DMS53 (cell line): ENCODE results near the gene MCF2L.
"Not testable (repeated sequence)": the region's sequence is repeated elsewhere in the genome, so short reads cannot be mapped to it uniquely, and the experiment has no call there.

Experiments used
- DNase-seq: peaks from one replicate; lab custom pipeline; 2025; lab: John Stamatoyannopoulos, UW

Gene MCF2L

DNA sequence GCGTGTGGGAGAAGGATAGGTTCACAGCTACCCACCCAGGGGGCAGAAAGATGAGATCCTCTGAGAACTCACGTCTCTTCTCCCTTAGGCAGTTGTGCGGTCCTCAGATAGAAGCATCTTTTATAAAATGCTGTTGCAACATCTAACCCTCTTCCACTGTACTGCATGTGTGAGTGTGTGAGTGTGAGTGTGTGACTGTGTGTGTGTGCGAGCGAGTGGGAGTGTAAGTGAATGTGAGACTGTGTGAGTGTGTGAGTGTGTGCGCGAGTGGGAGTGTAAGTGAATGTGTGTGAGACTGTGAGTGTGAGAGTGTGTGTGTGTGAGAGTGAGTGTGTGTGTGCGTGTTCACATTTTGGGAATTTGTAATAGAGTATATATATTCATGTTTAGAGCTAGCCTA, 81.0 kb downstream of the MCF2L start:
- no peak for DNase-seq

DNA sequence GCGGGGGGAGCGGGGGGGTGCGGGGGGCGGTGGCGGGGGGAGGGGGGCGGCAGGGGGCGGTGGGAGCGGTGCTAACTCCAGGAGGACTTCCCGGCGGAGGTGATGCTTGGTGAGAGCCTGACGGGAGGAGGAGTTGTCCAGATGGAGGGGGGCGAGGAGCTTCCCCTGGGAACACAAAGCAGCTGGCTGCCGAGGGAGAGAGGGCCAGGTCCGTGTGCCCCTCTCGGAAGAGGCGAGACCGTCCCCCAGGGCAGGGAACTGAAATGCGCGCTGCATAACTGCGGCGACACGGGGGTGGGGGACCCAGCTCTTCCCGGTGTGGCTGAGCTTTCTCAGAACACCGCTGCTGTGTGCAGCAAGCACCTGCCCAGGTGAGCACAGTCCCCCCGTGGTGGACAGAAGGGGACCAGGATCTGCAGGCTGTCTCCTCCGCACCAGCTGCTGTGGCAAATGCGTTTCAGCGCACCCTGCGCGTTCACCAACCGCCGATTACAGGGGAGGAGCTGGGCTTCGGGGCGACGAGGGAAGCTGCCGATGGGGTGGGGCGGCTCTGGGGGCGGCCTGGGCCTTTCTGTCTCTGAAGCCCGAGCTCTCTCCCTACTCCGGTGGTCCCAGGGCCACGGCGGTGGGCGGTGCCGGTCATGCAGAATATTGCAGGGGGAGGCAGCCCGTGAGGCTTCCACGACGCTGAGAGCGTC, 81.9 kb downstream of the MCF2L start:
- DNase-seq, result no peak

DNA sequence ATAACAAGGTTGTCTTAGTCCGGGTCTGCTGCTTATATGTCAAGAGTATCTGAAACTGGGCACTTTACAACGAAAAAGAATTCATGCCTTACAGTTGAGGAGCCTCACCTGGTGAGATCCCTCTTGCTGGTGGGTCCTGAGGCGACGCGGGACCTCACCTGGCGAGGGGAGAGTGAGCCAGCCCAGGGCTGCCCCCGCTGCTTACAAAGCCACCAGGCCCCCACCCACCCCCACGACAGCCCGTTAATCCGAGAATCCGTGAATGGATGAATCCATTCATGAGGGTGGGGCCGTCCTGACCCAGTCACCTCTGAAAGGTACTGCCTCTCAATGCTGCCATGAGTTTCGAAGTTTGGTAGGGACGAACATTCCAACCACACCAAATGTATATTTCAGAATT, 82.6 kb downstream of the MCF2L start:
- DNase-seq, result no peak

DNA sequence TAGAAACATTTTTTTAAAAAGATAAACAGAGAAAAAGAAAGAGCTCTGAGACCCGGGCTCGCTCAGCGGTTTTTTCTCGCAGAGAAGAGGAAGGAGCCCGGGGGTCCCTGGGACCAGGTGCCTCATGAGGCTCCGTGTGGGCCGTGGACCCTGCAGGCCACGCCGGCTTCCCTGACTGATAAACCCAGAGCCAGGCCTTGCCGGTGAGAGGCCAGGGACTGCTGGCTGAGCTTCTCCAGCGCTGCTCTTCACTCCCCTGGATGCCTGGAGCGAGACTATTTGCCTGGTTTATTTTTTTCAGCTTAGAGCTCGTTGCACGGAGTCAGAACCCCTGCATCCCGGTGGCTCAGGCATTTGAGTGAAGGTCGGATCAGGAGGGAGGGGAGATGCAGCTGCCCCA, 83.2 kb downstream of the MCF2L start:
- no peak for DNase-seq

DNA sequence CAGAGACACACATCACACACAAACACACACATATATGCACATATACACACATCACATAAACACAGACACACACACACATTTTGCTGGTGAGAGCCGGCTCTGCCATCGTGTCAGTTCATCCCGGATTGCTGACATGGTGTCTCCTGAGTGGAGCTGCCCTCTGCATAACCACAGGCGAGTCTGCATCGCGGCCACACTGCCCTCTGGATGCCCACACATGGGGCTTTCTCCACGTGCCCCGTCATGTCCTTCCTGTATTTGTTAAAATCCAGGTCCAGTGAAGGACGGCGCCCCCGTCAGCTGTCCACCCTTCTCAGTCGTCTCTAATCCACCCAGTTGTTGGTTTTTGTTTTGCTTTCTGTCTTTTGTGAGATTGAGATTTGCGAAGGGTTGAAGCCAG, 84.0 kb downstream of the MCF2L start:
- DNase-seq, result no peak

DNA sequence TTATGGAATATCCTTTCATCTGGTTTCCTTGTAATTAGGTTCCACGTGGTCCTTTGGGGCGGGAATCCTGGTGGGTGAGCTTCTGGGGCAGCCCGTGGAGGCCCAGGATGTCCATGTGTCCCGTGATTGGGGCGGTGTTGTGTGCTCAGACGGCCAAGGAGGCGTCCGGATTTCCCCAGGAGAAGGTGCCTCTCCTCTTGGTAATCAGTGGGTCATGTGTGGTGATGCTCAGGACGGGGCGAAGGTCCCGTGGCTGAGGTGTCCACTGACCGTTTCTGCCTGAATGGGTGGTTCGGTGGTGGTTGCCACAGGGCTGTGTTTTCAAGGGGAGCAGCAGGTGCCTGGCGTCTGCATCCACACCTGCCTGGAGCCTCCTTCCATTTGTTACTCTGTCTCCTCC, 84.4 kb downstream of the MCF2L start:
- no peak for DNase-seq

DNA sequence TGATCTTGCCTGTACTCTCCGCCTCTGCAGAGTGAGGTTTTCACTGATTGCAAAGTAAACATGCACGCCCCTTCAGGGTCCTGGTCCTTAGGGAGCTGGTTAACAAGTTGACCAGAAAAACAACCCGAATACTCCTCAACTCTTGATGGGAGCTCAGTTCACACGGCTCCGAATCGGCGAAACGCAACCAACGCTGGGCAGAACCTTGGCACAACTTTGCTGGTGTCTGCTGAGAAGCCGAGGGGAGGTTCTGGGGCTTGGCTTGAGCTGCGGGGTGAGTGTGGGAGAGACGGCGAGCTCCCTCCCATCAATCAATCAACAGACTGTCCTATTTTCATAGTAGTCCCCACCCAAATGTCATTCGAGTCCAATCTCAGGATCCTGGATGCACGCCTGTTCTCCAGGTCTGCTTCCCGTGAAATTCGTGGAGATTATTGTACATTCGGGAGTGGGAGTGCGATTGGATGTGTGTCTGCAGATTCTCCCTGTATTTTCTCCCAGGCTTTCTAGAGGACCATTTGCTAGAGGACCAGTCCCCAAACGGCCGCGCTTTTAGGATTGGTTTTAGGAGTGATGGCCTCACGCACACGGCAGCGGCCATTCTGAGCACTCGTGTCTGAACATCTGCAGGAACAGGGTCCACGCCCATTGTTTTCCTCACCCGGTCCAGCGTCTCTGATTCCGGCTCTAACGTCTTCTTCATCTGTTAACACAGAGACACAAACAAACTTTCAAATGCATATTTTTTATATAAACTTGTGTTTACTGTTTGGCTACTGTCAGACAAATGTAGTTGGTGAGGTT, 85.0 kb downstream of the MCF2L start:
- no peak for DNase-seq

DNA sequence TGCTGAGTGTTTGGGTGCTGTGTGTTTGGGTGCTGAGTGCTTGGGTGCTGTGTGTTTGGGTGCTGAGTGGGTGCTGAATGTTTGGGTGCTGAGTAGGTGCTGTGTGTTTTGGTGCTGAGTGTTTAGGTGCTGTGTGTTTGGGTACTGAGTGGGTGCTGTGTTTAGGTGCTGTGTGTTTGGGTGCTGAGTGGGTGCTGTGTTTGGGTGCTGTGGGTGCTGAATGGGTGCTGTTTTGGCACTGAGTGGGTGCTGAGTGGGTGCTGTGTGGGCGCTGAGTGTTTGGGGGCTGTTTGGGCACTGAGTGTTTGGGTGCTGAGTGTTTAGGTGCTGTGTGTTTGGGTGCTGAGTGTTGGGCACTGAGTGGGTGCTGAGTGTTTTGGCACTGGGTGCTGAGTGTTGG, 88.1 kb downstream of the MCF2L start:
- DNase-seq, result no peak

DNA sequence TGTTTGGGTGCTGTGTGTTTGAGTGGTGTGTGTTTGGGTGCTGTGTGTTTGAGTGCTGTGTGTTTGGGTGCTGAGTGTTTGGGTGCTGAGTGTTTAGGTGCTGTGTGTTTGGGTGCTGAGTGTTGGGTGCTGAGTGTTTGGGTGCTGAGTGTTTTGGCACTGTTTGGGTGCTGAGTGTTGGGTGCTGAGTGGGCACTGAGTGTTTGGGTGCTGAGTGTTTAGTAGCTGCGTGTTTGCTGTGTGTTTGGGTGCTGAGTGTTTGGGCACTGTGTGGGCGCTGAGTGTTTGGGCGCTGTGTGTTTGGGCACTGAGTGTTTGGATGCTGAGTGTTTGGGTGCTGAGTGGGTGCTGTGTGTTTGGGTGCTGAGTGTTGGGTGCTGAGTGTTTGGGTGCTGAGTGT, 88.5 kb downstream of the MCF2L start:
- DNase-seq, result not testable (repeated sequence)

DNA sequence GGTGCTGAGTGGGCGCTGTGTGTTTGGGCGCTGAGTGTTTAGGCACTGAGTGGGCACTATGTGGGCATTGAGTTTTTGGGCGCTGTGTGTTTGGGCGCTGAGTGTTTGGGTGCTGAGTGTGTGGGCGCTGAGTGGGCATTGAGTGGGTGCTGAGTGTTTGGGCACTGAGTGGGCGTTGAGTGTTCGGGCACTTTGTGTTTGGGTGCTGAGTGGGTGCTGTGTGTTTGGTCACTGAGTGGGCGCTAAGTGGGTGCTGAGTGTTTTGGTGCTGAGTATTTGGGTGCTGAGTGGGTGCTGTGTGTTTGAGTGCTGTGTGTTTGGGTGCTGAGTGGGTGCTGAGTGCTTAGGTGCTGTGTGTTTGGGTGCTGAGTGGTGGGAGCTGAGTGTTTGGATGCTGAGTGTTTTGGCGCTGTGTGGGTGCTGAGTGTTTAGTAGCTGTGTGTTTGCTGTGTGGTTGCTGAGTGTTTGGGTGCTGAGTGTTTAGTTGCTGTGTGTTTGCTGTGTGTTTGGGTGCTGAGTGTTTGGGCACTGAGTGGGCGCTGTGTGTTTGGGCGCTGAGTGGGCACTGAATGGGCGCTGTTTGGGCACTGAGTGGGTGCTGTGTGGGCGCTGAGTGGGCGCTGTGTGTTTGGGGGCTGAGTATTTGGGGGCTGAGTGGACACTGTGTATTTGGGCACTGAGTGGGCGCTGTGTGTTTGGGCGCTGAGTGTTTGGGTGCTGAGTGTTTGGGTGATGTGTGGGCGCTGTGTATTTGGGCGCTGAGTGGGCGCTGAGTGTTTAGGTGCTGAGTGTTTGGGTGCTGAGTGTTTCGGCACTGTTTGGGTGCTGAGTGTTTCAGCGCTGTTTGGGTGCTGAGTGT, 89.3 kb downstream of the MCF2L start:
- no peak for DNase-seq

DNA sequence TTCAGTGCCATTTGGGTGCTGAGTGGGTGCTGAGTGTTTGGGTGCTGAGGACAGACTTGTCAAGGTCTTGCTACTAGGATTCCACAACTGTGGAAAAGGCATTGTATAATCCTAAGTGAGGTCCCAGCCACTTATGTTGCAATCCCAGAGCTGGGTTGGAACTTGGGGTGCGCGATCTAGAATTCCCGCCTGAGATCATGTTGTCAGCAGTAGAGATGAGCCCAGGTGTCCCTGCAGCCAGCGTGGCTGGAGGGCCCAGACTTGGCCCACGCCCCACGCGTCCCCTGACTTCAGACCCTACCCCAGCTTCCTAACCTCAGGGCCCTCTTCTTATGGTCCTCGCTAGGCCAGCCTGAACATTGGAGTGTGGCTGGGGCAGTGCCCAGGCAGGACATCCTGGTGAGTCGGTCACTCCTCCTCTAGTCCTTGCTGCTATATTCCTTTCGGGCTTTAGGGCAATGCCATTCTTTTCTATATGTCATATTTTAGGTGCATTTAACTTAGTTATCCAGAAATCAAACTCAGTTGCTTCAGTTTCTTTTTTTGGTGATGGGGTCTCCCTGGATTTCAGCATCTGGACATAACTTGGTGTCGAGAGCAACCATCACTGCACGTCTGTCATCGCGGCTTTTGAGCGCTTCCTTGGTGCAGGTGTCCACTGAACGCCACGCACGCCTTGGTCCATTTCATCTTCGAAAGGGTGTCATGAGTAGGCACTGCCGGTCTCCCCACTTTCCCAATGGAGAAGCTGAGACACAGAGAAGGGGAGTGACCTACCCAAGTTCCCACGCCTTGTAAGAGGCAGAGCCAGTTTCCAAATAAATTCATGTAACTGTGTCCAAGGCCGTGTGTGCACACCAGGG, 90.2 kb downstream of the MCF2L start:
- DNase-seq, result peak; percentile 25

DNA sequence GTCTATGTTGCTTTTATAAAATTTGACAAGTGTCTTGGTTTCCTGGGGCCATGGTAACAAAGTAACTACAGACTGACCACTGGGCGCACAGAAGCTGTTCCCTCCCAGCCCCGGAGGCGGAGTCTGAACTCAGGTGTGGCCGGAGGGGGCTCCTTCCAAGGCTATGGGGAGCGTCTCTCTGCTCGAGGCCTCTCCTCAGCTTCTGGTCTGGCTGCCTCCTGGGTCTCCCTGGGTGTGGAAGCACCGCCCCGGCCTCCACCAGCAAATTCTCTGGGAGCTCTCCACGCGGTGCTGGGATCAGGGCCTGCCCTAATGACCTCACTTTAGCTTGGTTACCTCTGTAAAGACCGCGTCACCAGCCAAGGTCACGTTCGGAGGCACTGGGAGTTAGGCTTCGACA, 90.9 kb downstream of the MCF2L start:
- no peak for DNase-seq

DNA sequence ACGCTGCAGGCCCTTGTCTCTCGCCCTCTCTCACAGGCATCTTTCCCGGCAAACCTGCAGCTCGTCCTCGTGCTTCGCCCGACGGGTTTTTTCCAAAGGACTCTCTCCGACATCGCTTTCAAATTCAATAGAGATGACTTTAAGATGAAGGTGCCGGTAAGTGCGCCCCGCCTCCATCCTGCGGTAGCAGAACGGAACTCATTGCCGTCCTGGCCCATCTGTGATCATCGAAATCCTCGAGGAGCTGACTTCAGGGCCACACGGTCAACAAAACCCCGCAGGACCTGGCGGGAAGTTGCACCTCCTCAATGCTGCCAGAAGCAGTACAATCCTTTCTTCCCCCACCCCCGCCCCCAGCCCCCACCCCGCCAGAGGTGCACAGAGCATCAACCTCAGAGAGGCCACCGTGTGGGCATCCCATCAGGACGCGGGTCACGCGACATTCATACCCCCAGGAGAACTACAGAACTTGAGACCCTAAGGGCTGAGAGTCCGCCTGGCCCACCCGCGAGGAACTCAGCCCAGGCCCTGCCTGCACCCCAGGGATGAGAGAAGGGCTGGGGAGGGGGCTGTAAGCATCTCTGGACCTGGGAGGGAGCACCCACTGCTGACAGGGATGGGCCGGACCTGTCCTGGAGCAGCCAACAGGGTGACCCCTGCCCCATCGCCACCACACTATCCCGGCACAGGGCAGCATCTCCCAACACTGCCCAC, 91.7 kb downstream of the MCF2L start:
- DNase-seq, result no peak

DNA sequence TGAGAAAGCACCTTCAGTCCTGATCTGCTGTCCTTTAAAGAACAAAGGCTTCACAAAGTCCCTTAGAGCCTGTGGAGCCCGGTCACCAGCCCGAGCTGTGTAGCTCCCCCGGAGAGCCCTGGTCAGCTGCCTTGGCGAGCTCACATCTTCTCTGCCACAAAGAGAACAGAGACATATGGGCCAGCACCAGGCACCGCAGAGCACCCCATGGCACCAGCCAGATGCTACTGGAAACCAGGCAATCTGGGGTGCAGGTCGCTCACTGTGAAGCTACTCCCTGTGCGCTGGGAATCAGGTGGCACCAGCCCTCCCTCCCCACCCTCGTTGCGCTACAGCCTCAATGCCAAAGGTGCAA, 92.2 kb downstream of the MCF2L start:
- DNase-seq, result no peak

DNA sequence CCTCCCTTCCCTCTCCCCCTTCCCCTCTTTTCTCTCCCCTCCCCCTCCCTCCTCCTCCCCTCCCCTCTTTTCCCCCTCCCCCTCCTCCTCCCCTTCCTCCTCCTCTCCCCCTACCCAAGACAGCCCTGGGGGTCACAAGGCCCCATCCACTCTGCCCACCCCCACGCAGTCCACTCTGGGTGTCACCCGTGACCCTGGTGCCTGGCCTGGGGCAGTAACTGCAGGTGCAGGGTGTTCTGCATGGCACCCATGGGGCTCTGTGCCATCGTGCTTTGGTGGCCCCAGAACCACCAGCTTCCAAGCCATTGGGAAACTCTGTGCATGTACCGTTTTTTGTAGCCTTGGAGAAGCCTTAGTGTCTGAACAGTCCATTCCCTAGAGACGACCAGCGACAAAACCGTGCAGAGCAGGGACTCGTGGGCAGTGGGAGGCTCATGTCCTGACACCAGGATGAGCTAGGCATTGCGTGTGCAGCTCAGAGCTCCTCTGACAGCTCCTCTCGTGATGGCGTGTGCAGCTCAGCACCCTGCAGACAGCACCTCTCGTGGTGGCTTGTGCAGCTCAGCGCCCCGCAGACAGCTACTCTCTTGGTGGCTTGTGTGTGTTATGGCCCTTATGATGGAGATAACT, 92.9 kb downstream of the MCF2L start:
- DNase-seq, result no peak

DNA sequence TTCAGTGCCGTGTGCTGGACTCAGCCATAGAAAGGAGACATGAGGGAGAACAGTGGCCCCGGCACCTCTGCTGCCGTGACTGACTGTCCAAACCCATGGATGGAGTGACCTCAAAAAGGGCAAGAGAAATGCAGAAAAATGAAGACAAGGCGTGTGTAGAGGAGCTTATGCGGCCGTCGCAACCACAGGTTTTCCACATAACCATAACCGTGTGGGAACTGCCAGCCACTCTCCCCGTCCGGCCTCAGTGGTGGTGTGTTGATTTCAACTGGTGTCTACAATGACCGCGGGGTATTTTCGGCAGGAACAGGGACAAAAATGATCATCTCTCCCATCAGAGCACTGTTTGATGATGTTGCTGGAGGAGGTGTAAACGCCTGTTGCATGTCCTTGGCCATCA, 93.7 kb downstream of the MCF2L start:
- no peak for DNase-seq

DNA sequence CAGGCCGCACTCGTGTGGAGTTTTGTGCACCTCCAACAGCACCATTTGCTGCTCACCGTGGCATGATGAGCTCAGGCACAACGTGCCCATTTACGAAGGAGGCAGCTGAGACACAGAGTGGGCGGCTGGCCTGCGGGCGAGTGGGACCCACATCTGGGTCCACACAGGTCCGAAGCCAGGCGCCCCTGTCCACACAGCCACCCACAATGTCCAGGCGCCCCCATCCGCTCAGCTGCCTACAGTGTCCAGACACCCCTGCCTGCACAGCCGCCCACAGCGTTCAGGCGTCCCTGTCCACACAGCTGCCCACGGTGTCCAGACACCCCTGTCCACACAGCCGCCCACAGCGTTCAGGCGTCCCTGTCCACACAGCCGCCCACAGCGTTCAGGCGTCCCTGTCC, 94.1 kb downstream of the MCF2L start:
- no peak for DNase-seq

DNA sequence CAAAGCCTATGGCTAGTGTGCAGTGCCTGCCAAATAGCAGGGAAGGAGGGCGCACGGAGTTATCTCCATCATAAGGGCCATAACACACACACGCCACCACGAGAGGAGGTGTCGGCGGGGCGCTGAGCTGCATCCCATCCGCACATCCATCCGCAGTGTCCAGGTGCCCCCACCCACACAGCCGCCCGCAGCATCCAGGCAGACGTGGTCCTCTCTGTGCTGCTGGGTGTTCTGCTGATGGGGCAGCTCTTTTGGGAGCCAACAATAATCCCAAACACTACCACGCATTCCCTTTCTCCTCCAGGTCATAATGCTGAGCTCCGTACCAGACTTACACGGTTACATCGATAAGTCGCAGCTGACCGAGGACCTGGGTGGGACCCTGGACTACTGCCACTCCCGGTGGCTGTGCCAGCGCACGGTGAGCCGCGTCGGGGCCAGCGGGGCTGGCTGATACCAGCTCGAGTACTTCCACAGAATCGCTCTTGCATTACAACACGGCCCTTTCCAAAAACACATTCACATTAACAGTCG, 95.1 kb downstream of the MCF2L start:
- no peak for DNase-seq

DNA sequence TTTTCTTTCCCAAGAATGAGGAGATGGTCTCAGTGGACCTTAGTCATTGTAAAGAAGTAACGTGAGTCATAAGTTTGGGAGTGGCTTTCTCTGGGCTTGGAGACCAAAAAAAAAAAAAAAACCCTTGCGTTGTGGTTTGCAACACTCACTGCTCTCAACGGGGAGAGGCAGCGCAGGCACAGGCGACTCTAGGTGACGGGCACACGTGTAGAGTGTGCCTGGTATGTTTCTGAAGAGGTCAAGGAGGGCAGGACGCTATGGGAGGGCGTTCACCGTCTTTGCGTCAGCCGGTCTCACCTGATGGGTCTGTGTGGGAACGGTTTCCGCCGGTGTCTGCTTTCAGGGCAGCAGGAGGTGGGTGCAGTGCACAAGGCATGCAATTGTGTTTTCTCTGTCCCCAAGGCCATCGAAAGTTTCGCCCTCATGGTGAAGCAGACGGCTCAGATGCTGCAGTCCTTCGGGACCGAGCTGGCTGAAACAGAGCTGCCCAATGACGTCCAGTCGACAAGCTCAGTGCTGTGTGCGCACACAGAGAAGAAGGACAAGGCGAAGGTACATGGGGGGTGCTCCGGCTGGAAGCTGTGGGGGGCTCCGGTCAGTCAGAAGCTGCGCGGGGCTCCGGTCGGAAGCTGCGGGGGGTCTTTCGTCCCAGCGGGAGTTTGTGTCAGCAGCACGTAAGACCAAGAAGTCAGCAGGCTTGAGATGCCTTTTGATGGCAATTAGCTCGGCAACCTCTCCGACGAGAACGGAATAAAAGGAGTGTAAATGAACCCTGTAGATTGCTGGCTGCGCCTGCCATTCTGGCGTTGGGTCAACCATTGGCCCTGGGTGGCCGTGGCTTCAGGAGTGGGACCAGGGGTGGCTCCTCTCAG, 95.8 kb downstream of the MCF2L start:
- no peak for DNase-seq
